HG02763 (cell line): ENCODE data around the gene NOP14.
"Not testable (repeated sequence)": the region's sequence is repeated elsewhere in the genome, so short reads cannot be mapped to it uniquely, and the experiment has no call there.

ENCODE experiments used
- ATAC-seq: cut with Tn5 transposase; IDR thresholded peaks from one replicate; pipeline ENCODE4 v1.9.1; 2021; ENCODE audit warnings: mild to moderate bottlenecking, moderate library complexity; ENCODE audit not compliant: unreplicated experiment

The NOP14 gene

GRCh38 chr4:2918300-2918699 is 44.9 kb downstream of the NOP14 start:
- not testable (repeated sequence) for ATAC-seq

GRCh38 chr4:2916696-2917095 is 46.5 kb downstream of the NOP14 start:
- not testable (repeated sequence) for ATAC-seq

- ATAC-seq = no peak
Observed at GRCh38 chr4:2915789-2916188, 47.4 kb downstream of the NOP14 start.

- ATAC-seq = no peak
Observed at GRCh38 chr4:2914256-2915126, 48.7 kb downstream of the NOP14 start.

- no peak for ATAC-seq
Observed at GRCh38 chr4:2913168-2913567, 50.0 kb downstream of the NOP14 start.

GRCh38 chr4:2911868-2912267 is 51.3 kb downstream of the NOP14 start:
- no peak for ATAC-seq

- ATAC-seq = no peak
Observed at GRCh38 chr4:2910409-2910808, 52.8 kb downstream of the NOP14 start.

- no peak for ATAC-seq
Observed at GRCh38 chr4:2909583-2909982, 53.6 kb downstream of the NOP14 start.

GRCh38 chr4:2908686-2909085 is 54.5 kb downstream of the NOP14 start:
- no peak for ATAC-seq

GRCh38 chr4:2907706-2908293 is 55.4 kb downstream of the NOP14 start:
- no peak for ATAC-seq

- ATAC-seq = no peak
Observed at GRCh38 chr4:2907226-2907625, 56.0 kb downstream of the NOP14 start.

GRCh38 chr4:2906218-2906617 is 57.0 kb downstream of the NOP14 start:
- no peak for ATAC-seq

GRCh38 chr4:2905544-2905943 is 57.7 kb downstream of the NOP14 start:
- ATAC-seq = no peak

- no peak for ATAC-seq
Observed at GRCh38 chr4:2902126-2902525, 61.1 kb downstream of the NOP14 start.

- ATAC-seq = no peak
Observed at GRCh38 chr4:2901186-2901585, 62.0 kb downstream of the NOP14 start.

- no peak for ATAC-seq
Observed at GRCh38 chr4:2900741-2901140, 62.5 kb downstream of the NOP14 start.

- no peak for ATAC-seq
Observed at GRCh38 chr4:2898001-2898400, 65.2 kb downstream of the NOP14 start.

GRCh38 chr4:2893772-2894171 is 69.4 kb downstream of the NOP14 start:
- no peak for ATAC-seq

- ATAC-seq = no peak
Observed at GRCh38 chr4:2891294-2891693, 71.9 kb downstream of the NOP14 start.

- ATAC-seq = no peak
Observed at GRCh38 chr4:2888886-2889285, 74.3 kb downstream of the NOP14 start.
